Stimulated activated CD8-positive, alpha-beta memory T cell treated with anti-CD3 and anti-CD28 coated beads, Interleukin-12 subunit alpha, Interleukin-12 subunit beta, amount 100 ng/mL, for 24 hours (primary cell): ENCODE data around the gene MSLN.
A peak's percentile ranks its signal among the peaks of the same experiment; 100 is the strongest.
"Not testable (repeated sequence)": the region's sequence is repeated elsewhere in the genome, so short reads cannot be mapped to it uniquely, and the experiment has no call there.

Experiments
- DNase-seq: peaks from one replicate; pipeline ENCODE4 v3.0.0-alpha.2; 2020; ENCODE audit errors: extremely low read depth

MSLN gene

DNA sequence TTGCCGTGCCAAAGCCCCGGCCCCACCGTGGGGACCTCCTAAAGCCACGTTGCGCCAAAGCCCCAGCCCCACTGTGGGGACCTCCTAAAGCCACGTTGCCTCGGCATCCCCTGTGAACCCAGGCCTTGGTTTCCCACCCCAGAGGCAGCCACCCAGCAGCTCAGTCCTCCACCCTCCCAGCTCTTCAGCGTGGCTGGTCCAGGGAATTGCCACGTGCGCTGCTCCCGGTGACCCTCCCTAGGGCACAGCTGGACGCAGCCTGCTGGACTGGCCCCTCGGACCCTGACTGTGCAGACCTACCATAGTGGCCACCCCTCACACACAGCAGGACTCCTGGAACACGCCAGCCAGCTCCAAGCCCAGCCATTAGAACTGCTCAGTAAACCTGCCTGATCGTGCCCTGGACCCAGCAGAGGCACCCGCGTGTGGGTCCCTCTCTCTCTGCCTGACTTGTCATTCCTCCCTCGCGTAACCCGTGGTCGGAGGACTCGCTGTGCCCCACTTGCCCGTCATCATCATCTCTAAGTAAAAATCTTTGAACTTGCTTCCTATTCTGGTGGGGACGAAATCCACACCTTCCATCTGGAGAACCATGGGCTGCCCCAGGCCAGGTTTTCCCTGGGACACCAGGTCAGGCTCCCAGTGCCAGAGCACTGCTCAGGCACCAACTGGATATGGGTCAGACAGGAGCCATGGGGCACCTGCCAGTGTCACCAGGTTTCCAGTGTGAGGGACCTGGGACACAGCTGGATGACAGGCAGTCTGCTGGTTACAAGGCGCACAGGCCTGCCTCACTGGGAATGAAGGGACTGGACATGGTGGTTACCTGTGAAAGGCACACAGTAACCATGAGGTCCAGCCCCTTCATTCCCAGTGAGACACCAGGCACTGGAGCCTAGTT, 25.3 kb upstream of the MSLN start:
- no peak for DNase-seq

DNA sequence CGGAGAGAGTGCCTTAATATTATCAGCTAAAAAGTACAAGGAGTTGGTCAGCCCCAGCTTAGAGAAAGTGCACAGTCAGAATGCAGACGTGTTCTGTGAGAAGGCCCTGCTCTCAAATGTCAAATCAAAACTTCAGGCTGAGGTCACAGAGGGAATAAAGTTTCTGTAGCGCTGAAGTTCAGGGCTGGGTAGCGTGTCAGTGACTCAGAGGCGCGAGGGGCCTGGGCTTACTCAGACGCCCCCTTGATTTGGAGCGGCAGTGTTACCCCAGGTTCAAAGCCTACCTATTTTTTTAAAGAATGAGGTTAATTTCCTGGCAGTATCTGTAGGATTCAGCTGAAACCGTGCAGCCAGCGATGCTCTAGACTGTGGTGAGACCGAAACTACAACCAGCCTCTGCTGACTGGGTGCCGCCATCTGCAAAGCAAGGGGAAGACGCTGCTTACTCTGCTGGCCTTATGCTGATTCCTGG, 24.5 kb upstream of the MSLN start:
- DNase-seq: no peak

DNA sequence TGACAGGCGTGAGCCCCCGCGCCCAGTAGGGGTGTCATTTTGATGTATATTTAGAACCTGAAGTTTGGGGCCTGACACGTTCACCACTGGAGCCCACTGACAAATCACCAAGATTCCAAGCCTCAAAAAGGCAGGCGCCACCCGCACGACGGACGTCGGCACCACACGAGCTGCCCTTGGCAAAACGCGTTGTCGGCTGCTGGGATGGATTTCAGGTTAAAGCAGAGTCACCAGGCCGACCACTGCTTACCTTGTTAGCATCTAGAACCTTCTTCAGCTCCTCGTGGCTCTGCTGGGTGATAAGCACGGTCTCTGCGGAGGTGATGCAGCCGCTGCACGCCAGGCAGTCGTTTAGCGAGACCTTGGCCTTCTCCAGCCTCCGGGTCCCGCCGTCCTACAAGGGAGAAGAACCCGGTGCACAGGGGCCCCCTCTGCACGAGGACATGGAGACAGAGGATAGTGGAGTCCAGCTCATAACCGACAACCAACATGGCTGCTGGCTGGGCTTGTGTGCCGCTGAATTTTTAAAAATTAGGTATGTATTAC, 23.5 kb upstream of the MSLN start:
- DNase-seq: no peak

DNA sequence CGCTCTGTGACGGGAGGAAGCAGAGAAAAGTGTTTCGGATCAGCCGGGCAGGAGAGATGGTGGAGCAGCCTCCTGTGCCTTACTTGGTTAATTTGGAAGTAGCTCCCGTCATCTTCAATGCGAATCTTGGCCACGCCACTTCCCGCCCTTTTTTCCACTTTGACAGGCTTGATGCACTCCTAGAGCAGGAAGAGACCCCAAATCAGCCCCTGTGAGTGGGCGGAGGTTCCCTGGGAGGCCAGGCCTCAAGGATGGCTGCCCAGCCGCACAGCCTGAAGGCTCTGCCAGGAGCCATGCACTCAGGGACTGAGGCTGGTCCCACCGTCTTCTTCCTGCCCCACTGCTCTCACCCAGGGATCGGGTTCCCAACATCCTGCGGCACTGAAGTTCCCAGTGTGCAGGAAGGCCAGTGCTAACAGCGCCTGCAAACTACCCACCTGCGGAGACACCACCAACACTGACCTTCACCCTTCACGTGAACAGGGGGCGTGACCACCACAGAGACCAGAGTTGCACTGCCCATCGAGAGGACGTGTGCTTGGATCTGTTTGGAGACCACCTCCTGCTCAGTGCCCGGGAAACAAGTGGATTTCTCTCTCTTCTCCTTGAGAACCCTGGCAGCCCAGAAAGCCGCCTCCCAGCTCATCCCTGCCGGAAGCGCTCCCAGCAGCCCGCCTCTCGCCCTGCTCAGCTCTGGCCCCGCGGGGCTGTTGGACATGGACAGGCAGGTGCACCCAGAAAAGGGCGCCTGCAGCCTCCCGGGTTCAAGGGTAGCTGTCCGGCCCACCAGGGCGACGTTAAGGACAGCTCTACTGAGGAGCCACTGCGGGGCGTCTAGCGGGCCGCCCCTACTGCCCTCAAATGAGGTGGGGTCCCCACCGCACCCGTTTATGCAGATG, 20.7 kb upstream of the MSLN start:
- DNase-seq: no peak

DNA sequence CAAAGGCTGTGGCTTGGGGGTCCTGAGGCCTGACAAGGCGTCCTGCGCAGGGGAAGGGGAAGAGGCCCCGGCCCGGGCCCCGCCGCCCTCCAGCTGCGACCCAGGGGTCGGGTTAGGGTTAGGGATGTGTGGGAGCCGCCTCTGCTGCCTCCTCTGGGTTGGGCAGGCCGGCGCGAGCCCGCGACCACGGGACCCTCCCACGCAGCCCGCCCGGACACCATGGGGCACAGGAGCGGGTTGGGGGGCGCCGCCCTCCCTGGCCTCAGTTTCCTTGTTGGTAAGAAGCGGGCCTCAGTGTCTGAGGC, 20.1 kb upstream of the MSLN start:
- no peak for DNase-seq

DNA sequence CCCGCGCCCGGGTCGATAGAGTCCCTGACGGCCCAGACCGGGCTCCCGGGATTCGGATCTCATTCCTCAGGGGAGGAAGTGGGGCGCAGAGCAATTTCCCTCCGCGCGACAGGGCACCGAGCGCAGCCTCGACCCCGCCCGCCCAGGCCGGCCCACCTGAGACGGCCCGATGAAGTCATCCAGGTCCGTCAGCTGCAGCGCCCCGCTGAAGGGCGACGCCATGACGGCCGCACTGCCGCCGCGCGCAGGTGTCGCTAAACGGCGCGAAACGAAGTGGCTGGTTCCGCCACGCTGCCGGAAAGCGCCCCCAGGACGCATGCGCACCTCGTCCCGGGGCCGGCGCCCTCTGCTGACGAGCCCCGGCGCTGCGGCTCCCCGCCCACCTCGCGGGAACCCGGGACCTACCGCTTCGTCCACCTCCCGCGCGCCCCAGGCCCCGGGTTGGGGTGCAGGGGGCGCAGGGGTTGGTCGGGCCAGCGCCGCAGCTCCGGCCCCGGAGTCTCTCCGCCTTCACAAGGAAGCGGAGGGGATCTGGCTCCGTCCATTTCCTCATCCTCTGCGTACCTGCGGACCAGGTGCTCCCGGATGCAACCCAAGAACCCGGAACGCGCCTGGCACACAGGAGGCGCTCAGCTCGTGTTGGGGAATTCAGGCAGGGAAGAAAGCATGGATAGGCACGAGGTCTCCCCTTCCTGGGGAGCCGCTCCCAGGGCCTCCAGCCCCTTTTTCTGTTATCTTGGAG, 19.6 kb upstream of the MSLN start, which contains the start of gene CIAO3:
TSS of gene CIAO3 (minus strand) at position 234 of the 742 bp plus-strand sequence. CDS start at position 222, 12 bp downstream.
- peak; percentile 78 for DNase-seq

DNA sequence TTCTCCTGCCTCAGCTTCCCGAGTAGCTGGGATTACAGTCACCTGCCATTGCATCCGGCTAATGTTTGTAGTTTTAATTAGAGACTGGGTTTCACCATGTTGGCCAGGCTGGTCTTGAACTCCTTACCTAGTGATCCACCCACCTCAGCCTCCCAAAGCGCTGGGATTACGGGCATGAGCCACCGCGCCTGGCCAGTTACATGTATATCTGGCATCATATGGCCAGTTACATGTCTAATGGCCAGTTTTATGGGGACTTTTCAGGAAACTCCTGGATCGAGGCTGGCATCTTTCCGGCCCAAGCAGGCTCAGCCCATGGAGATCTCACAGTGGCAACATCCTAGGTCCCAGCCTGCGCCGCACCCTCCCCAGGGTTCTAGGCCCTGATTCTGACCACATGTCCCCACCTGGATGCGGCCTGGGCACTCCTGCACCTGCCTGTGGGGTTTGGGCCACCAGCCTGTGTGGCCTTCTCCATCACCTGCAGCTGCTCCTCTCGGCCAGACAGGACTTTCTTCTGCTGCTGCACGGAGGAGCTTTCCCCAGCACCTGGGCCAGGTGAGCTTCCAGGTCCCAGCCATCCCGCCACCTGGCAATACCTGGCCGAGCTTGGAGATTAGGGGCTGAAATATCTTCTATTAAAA, 18.4 kb upstream of the MSLN start:
- no peak for DNase-seq

DNA sequence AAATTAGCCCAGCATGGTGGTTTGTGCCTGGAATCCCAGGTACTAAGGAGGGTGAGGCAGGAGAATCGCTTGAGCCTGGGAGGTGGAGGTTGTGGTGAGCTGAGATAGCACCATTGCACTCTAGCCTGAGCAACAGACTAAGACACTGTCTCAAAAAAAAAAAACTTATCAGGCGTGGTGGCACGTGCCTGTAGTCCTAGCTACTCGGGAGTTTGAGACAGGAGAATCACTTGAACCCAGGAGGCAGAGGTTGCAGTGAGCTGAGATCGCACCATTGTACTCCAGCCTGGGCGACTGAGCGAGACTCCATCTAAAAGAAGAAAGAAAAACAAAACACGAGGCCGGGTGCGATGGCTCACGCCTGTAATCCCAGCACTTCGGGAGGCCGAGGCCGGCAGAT, 17.6 kb upstream of the MSLN start:
- DNase-seq: not testable (repeated sequence)

DNA sequence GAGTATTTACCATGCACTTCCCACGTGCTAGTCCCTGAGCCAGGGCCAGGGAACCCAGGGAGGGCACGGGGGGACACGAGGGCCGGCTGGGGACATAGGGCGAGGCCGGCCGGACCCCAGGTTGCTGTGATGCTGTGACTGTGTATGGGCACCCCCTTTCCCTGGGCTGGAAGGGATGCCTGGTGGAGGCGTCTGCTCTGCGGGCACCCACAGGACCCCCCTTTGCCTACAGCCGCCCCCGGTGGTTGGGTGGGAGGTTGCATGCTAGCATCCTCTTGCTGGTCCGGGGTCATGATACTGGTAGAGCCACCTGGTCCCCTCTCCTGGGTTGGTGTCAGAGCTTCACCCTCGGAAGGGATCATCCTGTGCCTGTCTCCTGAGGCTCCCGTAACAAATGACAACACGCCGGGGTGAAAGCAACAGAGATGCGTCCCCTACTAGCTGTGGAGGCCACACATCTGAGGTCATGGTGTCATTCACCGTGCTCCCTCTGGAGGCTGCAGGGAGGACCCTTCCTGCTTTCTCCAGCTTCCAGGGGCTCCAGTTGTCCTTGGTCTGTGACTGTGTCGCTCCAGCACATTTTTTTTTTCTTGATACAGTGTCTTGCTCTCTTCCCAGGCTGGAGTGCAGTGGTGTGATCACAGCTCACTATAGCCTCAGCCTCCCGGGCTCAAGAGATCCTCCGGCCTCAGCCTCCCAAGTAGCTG, 16.6 kb upstream of the MSLN start:
- DNase-seq: no peak

DNA sequence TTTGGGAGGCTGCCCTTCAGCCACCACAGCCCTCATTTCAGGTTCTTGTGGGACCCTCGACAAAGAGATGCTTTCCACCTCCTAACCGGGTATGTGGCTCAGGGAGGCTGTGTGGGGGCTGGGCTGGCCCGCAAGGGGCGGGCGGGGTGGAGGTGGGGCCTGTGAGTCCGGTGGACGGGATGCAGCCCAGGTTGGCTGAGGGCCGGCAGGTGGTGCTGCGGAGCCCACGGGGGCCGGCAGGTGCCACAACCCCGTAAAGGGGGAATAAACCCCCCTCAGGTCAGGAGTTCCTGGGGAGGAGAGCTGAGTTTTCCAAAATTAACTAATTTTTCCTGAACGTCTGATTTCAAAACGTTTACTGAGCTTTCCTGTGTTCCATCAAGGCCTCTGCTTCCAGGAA, 14.8 kb upstream of the MSLN start:
- no peak for DNase-seq

DNA sequence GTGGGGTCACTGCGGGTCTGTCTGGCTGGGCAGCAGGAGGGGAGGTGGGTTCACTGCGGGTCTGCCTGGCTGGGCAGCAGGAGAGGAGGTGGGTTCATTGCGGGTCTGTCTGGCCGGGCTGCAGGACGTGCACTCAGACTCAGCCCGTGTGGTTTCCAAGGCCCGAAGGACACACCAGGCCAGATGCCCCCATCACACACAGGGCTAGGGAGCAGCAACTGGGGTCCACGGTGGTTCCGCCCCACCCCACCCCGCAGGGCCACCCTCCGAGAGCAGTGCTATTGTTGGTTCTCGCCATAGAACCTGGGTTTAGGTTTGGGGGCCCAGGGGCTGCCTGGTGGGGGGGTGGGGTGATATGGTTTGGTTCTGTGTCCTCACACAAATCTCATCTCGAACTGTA, 13.9 kb upstream of the MSLN start:
- no peak for DNase-seq

DNA sequence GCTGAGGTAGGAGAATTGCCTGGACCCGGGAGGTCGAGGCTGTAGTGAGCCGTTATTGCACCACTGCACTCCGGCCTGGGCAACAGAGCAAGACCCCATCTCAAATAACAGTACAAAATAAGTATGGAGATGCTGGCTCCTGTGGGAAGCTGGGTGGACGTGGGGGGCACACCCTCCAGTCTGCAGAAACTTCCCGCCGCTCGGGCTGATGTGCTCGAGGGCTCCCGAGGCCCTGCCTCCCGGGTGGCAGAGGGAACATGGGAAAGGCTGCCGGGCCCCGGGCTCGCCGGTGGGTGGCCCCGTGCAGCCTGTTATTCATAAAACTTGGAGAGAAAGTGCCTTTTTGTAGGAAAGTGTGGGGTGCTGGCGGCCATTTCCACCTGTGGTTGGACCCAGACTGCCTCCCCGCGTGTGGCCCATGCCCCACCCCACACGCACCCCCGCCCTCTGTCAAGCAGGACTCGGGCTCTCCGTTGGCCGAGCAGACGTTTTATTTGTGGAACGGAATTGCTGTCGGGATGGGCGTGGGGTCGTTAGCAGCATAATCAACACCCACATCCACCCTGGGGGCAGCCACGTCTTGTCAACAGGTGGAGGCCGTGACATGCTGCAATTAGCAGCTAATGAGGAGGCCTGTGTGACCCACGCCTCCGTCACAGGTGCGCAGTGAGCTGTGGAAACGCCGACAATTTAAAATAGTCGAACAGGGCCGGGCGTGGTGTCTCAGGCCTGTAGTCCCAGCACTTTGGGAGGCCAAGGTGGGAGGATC, 12.4 kb upstream of the MSLN start:
- DNase-seq: no peak

DNA sequence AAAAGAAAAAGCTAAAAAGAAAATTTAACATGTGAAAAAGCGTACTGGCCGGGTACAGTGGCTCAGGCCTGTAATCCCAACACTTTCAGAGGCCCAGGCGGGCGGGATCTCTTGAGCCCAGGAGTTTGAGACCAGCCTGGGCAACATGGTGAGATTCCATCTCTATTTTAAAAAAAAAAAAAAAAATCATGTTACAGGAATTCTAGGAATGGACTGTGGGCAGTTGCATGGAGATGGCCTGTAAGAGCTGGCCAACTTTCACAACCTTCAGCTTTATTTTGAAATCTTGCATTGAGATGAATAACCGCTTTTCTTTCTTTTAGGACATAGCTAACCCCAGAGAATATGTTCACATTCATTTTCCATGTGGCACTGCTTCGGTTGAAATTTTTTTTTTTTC, 11.5 kb upstream of the MSLN start:
- no peak for DNase-seq

DNA sequence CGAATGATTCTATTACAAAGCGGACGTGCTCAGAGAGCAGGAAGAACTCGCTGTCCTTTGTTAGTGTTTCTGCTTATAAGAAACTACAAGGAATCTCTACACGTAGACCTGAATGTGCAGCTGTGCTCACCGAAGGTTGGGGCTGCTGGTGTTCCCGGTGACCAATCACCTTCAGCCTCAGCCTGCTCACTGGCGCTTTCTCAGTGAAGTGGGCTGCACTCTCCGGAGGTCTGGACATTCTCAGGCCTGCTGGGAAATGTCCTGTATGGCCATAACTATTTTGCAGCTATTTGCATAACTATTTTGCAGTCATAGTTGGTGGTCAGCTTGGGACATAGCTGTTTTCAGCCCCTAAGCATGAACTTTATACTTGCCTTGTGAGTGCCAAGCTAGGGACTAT, 10.0 kb upstream of the MSLN start:
- no peak for DNase-seq

DNA sequence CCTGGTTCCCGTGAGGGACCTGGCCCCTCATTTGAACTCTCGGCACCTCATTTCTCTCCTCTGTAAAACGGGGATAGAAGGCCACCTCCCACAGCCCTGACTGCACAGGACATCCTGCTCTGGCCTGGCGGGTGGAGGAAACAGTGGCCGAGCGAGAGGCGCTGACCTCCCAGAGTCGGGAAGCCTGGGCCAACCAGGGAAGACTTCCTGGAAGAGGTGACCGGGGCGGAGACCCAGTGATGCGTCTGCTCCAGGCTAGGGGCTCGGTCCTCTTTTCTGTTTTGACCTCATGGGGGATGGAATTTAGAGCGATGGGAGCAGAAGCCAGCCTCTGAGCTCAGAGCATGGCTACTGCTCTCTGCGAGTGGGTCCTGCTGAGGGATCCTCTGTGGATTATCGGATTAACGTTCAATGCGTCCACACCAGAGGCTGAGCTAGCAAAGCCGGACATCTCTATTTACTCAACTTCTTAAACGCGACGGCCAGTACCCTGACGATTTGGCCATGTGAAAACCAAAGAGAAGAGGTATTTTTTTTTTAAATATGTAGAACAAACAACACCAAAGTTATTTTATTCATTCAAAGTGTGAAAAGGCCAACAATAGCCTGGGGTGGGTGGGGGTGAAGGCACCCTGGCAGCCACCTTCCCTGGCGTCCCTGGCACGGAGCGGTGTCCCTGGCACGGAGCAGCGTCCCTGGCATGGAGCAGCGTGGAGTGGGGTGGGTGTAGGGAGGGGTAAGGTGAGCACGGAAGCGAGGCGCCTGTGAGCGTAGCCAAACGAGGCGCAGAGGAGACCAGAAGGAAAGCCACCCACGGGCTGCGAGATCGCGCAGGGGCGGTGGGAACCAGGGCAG, 9.2 kb upstream of the MSLN start:
- DNase-seq: no peak

DNA sequence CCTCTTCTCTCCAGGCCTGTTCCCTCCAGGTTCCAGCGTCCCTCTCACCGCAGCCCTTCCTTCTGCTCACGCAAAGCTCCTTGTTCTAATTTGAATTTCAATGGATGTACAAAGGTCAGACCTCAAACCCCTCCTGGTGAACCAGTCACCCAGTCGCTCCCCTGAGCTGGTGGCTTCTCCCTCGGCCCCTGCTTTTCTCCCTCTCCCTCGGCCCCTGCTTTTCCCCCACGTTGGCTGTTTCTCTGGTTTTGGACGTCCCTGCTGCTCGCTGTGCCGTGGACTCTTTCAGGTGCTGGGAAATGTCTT, 8.6 kb upstream of the MSLN start:
- no peak for DNase-seq

DNA sequence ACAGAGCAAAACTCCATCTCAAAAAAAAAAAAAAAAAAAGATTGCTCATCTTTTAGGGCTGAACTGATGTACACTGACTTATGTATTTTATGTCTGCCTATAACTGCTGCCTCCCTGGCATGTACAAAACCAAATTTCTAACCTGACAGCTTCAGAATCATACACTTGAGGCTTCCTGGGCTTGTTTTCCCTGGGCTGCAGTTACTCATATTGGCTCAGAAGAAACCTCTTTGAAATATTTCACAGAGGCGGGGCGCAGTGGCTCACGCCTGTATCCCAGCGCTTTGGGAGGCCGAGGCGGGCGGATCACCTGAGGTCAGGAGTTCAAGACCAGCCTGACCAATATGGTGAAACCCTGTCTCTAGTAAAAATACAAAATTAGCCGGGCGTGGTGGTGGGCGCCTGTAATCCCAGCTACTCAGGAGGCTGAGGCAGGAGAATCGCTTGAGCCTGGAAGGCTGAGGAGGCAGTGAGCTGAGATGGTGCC, 6.4 kb upstream of the MSLN start:
- DNase-seq: not testable (repeated sequence)

DNA sequence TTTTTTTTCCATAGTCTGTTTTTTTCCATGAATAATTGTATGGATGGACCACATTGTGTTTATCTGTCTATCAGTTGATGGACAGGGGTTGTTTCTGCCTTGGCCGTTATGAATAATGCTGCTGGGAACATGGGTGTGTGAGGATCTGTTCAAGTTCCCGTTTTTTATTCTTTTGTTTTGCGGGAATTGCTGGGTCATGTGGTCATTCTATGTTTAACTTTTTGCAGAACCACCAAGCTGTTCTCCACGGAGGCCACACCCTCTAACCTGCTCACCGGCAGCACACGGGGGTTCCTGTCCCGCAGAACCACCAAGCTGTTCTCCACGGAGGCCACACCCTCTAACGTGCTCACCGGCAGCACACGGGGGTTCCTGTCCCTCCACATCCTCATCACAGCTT, 5.9 kb upstream of the MSLN start:
- DNase-seq: no peak

DNA sequence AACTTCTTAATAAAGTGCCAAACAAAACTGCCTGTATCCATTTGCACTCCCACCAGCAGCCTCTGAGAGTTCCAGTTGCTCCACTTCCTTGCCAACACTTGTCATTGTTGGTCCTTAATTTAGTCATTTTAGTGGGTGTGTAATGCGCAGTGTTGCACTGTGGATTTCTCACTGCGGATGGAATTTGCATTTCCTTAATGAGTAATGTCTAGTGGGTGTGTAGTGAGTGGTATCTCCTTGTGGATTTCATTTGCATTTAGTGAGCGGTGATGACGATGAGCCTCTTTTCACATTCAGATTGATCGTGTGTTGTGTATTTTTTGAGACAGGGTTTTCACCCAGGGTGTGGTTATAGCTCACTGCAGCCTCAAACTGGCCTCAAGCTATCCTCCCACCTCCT, 4.1 kb upstream of the MSLN start:
- no peak for DNase-seq
